ENCODE measurements around the gene LMX1B. TPM values are rescaled to one million over a fixed set of nuclear protein-coding genes. Genes with fewer than 3 reads are reported as not detected.

The LMX1B gene
- total and polyA plus RNA-seq, 2 donors (not counting 3 experiments of a cell fraction or from before 2014, with no cell fraction given): not detected

DNA sequence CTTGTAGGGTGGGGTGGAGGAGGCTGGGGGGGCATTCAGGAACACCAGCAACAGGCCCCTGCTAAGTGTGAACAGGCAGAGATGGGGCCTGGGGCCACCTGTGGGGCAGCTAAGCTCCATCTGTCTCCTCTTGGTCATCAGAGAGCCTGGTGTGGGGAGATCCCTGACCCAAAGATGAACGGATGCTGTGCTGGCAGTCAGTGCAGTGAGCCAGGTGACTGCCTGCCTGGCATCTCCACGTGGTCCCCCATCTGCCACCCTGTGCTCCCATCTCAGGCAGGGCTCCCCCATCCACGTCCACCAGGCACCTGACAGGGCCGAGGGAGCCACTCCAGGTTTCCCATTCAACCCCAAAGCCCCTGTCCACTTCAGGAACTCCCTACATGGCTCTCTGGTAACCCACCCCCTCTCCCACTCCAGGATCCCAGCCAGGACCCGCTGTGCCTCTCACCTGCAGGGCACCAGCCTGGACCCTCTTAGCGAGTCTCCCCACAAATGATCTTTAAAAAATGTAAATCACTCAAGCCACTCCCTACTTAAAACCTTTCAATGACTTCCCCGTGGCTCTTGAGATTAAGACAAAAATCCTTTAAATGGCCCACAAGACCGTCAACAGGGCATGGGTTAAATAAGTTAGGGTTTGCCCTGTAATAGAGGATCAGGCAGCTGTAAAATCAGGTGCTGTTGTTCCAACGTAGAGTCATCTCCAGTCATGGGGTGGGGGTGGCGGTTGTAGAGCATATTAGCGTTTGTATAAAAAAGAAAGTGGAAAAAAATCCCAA lies 60.8 kb downstream of the LMX1B start:
- H2AFZ ChIP-seq (ENCODE audit: low read depth, low read length): no peak overlapping the region
- TF ChIP-seq, protein P1, sequence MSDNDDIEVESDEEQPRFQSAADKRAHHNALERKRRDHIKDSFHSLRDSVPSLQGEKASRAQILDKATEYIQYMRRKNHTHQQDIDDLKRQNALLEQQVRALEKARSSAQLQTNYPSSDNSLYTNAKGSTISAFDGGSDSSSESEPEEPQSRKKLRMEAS (IDR thresholded peaks at IDR 0.05; ENCODE audit: insufficient read depth, insufficient read length): no peak
- no peak for TF ChIP-seq MYC (IDR thresholded peaks at IDR 0.05; ENCODE audit: low read depth, low read length)
- no peak for TF ChIP-seq GATA2 (IDR thresholded peaks at IDR 0.05; ENCODE audit: insufficient read depth, insufficient read length, low read depth, low read length)
- TF ChIP-seq POLR2A (IDR thresholded peaks at IDR 0.05; ENCODE audit: low read depth, low read length): no peak
- TF ChIP-seq, protein P2, sequence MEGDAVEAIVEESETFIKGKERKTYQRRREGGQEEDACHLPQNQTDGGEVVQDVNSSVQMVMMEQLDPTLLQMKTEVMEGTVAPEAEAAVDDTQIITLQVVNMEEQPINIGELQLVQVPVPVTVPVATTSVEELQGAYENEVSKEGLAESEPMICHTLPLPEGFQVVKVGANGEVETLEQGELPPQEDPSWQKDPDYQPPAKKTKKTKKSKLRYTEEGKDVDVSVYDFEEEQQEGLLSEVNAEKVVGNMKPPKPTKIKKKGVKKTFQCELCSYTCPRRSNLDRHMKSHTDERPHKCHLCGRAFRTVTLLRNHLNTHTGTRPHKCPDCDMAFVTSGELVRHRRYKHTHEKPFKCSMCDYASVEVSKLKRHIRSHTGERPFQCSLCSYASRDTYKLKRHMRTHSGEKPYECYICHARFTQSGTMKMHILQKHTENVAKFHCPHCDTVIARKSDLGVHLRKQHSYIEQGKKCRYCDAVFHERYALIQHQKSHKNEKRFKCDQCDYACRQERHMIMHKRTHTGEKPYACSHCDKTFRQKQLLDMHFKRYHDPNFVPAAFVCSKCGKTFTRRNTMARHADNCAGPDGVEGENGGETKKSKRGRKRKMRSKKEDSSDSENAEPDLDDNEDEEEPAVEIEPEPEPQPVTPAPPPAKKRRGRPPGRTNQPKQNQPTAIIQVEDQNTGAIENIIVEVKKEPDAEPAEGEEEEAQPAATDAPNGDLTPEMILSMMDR (IDR thresholded peaks at IDR 0.05; ENCODE audit: extremely low read depth in 1 of 2, insufficient read depth in 1 of 2, low read depth in 1 of 2, low read length in 2 of 2): no peak
- TF ChIP-seq EZH2 (IDR thresholded peaks at IDR 0.05; ENCODE audit: borderline replicate concordance, low read depth, low read length, severe bottlenecking): no peak
- no peak for TF ChIP-seq FOS (IDR thresholded peaks at IDR 0.05; ENCODE audit: borderline replicate concordance, insufficient read depth, low read length)
- TF ChIP-seq POLR2AphosphoS5 (IDR thresholded peaks at IDR 0.05; ENCODE audit: insufficient read depth, low read depth, low read length): no peak
- TF ChIP-seq JUN (IDR thresholded peaks at IDR 0.05; ENCODE audit: borderline replicate concordance, insufficient read depth, insufficient read length, low read depth): no peak
- no peak for FAIRE-seq
- intact Hi-C loops (cut with micrococcal nuclease) (no loop called here), dilution Hi-C loops (cut with MboI; ENCODE audit: extremely low pct_ligation_motif_present, low sequenced_read_pairs) (no loop called here)
- H3K9me3 ChIP-seq (replicated peaks; ENCODE audit: control insufficient read depth, insufficient read depth, low read length): no peaks in the 10 kb centered on the region
- no peaks in the 10 kb centered on the region for H4K20me1 ChIP-seq (replicated peaks; ENCODE audit: control insufficient read depth, extremely low read depth, insufficient read depth, low read length)
- H3K27ac ChIP-seq (ENCODE audit: insufficient read depth, low read depth, low read length): no peak overlapping the region
- no peaks in the 10 kb centered on the region for H3K9me1 ChIP-seq (replicated peaks; ENCODE audit: control insufficient read depth, extremely low read depth, insufficient read depth, low read length)
- POLR2A ChIA-PET: no interaction called here
- no peaks in the 10 kb centered on the region for H3K4me1 ChIP-seq (ENCODE audit: control insufficient read depth, extremely low read depth, insufficient read depth, low read length)
- H3K9ac ChIP-seq (replicated peaks; ENCODE audit: extremely low read depth, insufficient read depth, low read length): no peak overlapping the region
- no peak overlapping the region for H3K4me2 ChIP-seq (ENCODE audit: insufficient read depth, low read length)
- CTCF ChIA-PET: interaction anchor here (0.8 to 4.1 kb wide), 2 partner anchors 16 to 28 kb away, joined by 3 to 25 read pairs; no protein-coding TSS in a partner anchor
- H3K4me3 ChIP-seq (replicated peaks in 1 of 3; ENCODE audit: insufficient read depth in 1 of 3, low read depth in 1 of 3, low read length in 3 of 3): no peak overlapping the region
- peaks cover 57 to 63% of the 10 kb centered on the region in 2 experiments for H3K27me3 ChIP-seq (ENCODE audit: control insufficient read depth in 2 of 2, insufficient read depth in 2 of 2, low read length in 2 of 2)
- BruUV-seq (replicated peaks): no TSS peak
- no peaks in the 10 kb centered on the region for H3K79me2 ChIP-seq (ENCODE audit: control insufficient read depth, insufficient read depth, low read length)
- no peaks in the 10 kb centered on the region for H3K36me3 ChIP-seq (ENCODE audit: control insufficient read depth in 2 of 2, extremely low read depth in 1 of 2, insufficient read depth in 2 of 2, low read length in 2 of 2)
- no peak for DNase-seq (ENCODE audit: low read depth, low spot score)

Data from endothelial cell of umbilical vein (primary cell).